K562 (cell line): ENCODE data around the gene ICAM2. TPM values are rescaled to one million over a fixed set of nuclear protein-coding genes. Genes with fewer than 3 reads are reported as not detected.
A peak's percentile ranks its signal among the peaks of the same experiment; 100 is the strongest.

ENCODE experiments used
- ATAC-seq: fragments of 200-7000 bp; cut with Tn5 transposase; 3 replicates; pipeline ENCODE4 v1.9.1; 2020; ENCODE audit warnings: moderate library complexity
- BruUV-seq: library from RNA; stranded (reverse); fragments of 400-500 nt; replicated peaks from 2 replicates; lab custom pipeline; 2021; lab: Mats Ljungman, UMichigan
- CTCF ChIA-PET: fragments of 300-600 bp; formaldehyde crosslinking; extraction: SDS; loops from one replicate; lab custom pipeline; 2021; ENCODE audit warnings: low intra/inter-chr PET ratio; lab: Yijun Ruan, JAX
- POLR2A ChIA-PET: fragments of 300-600, 350-650 bp; sonication (Branson Sonifier 250); formaldehyde crosslinking; extraction: SDS; loops from one replicate; lab custom pipeline; 2021; ENCODE audit warnings: antibody characterized with exemption, inconsistent platforms; lab: Yijun Ruan, JAX
- DNase-seq, 4 experiments: peaks; one replicate each; pipeline versions ENCODE4 v3.0.0 to v3.0.0-alpha.2; 2011 to 2018; ENCODE audit warnings: low spot score in 3 of 4, mixed read lengths in 3 of 4; ENCODE audit errors: extremely low read depth in 1 of 4
- FAIRE-seq: peaks from 2 replicates; lab custom pipeline; 2011; peaks lifted over from hg19 to GRCh38; lab: Jason Lieb, UNC
- H2AFZ ChIP-seq: 2 replicates; pipeline ENCODE4 v1.6.0; 2011; ENCODE audit warnings: low read depth, low read length, control low read depth, inconsistent platforms
- H3K27ac ChIP-seq: fragments of 200-600 bp; 3 replicates; pipeline ENCODE4 v1.8.0; 2011; ENCODE audit warnings: low read depth, mild to moderate bottlenecking, control low read depth, inconsistent platforms, low read length, moderate library complexity, mixed read lengths; ENCODE audit errors: extremely low read depth
- H3K27me3 ChIP-seq, 2 experiments: fragments of 300-600 bp in 1 of 2; 2 replicates in 1 of 2; 3 replicates in 1 of 2; pipeline versions ENCODE4 v1.6.0 to v1.8.0; 2011; ENCODE audit warnings: inconsistent platforms in 2 of 2, low read length in 2 of 2, mild to moderate bottlenecking in 1 of 2, mixed read lengths in 1 of 2, moderate library complexity in 1 of 2; ENCODE audit not compliant: control insufficient read depth in 2 of 2, insufficient read depth in 2 of 2
- H3K36me3 ChIP-seq: fragments of 300-600 bp; 3 replicates; pipeline ENCODE4 v1.8.0; 2011; ENCODE audit warnings: mild to moderate bottlenecking, low read length, inconsistent platforms; ENCODE audit not compliant: control insufficient read depth, insufficient read depth
- H3K4me1 ChIP-seq, 2 experiments: fragments of 200-600 bp in 1 of 2; replicated peaks in 1 of 2; 2 replicates in 1 of 2; 3 replicates in 1 of 2; pipeline versions ENCODE4 v1.5.1 to v1.8.0; 2011; ENCODE audit warnings: inconsistent platforms in 2 of 2, low read length in 2 of 2, mild to moderate bottlenecking in 1 of 2, mixed read lengths in 1 of 2, moderate library complexity in 1 of 2; ENCODE audit not compliant: control insufficient read depth in 2 of 2, insufficient read depth in 2 of 2
- H3K4me2 ChIP-seq: 2 replicates; pipeline ENCODE4 v1.6.1; 2011; ENCODE audit warnings: low read length, control low read depth, inconsistent platforms, mixed read lengths; ENCODE audit not compliant: insufficient read depth
- H3K4me3 ChIP-seq: fragments of 200-600 bp; sonication (generic), shearing (Covaris generic); 2 replicates; pipeline ENCODE4 v1.5.1; 2016; ENCODE audit warnings: control low read depth, inconsistent platforms
- H3K79me2 ChIP-seq: fragments of 200-600 bp; 3 replicates; pipeline ENCODE4 v1.8.0; 2011; ENCODE audit warnings: low read length, inconsistent platforms; ENCODE audit not compliant: control insufficient read depth, insufficient read depth
- H3K9ac ChIP-seq, 2 experiments: 2 replicates each; pipeline versions ENCODE4 v1.6.0 to v1.6.1; 2011; ENCODE audit warnings: low read depth in 2 of 2, low read length in 2 of 2, control low read depth in 1 of 2, inconsistent platforms in 1 of 2, mild to moderate bottlenecking in 1 of 2, mixed read lengths in 1 of 2; ENCODE audit not compliant: insufficient read depth in 1 of 2
- H3K9me1 ChIP-seq: one replicate; pipeline ENCODE4 v1.6.0; 2011; ENCODE audit warnings: inconsistent platforms, mild to moderate bottlenecking, low read length, moderate library complexity; ENCODE audit not compliant: control insufficient read depth, insufficient read depth
- H3K9me3 ChIP-seq: replicated peaks from 2 replicates; pipeline ENCODE4 v1.5.1; 2011; ENCODE audit warnings: low read depth, low read length, inconsistent platforms; ENCODE audit not compliant: control insufficient read depth, insufficient read depth
- H4K20me1 ChIP-seq: replicated peaks from 2 replicates; pipeline ENCODE4 v1.6.1; 2011; ENCODE audit warnings: low read length, inconsistent platforms, mixed read lengths; ENCODE audit not compliant: control insufficient read depth, insufficient read depth
- BCOR ChIP-seq: fragments of 450-650 bp; IDR thresholded peaks from 2 replicates; pipeline ENCODE4 v1.6.1; 2016
- CHD4 ChIP-seq: fragments of 200-600 bp; sonication (generic); IDR thresholded peaks from 3 replicates; pipeline ENCODE4 v1.6.1; 2012; ENCODE audit warnings: low read depth, mild to moderate bottlenecking, mixed read lengths, low read length, inconsistent platforms; ENCODE audit not compliant: insufficient read depth, insufficient replicate concordance, poor library complexity, severe bottlenecking
- KLF10 ChIP-seq: fragments of 250-450 bp; sonication (Bioruptor Pico); IDR thresholded peaks from 2 replicates; pipeline ENCODE4 v1.6.1; 2021; ENCODE audit warnings: matching md5 sums
- MCM2 ChIP-seq: fragments of 450-650 bp; IDR thresholded peaks from 2 replicates; pipeline ENCODE4 v1.6.1; 2017; ENCODE audit warnings: low read depth, mild to moderate bottlenecking
- NFIC ChIP-seq: fragments of 450-650 bp; IDR thresholded peaks from 2 replicates; pipeline ENCODE4 v1.6.1; 2017; ENCODE audit warnings: mild to moderate bottlenecking, inconsistent platforms
- PURB ChIP-seq: sonication (generic); formaldehyde crosslinking; IDR thresholded peaks from 2 replicates; pipeline ENCODE4 v1.9.0; 2021; ENCODE audit warnings: low read depth, mild to moderate bottlenecking, missing genetic modification reagents
- TAF15 ChIP-seq: fragments of 200-400 bp; formaldehyde crosslinking; IDR thresholded peaks from 2 replicates; pipeline ENCODE4 v1.6.1; 2017; ENCODE audit warnings: mild to moderate bottlenecking, low read depth, low read length, moderate library complexity
- TSC22D4 ChIP-seq: fragments of 450-650 bp; IDR thresholded peaks from 2 replicates; pipeline ENCODE4 v1.6.1; 2016; ENCODE audit warnings: missing genetic modification characterization, missing biosample characterization, control low read depth
- ZNF175 ChIP-seq: fragments of 200-800 bp; sonication (Bioruptor generic); IDR thresholded peaks from 2 replicates; pipeline ENCODE4 v1.6.1; 2016; ENCODE audit warnings: low read depth, mild to moderate bottlenecking, missing genetic modification characterization, missing compliant biosample characterization
- ZSCAN32 ChIP-seq: fragments of 450-650 bp; formaldehyde crosslinking; IDR thresholded peaks from 2 replicates; pipeline ENCODE4 v1.4.0; 2020; ENCODE audit warnings: mild to moderate bottlenecking, moderate library complexity
- WGBS: fragments of 100-300 bp; shearing (Covaris generic); methylation state at CpG from one replicate; pipeline ENCODE4 v1.1.6; 2016; ENCODE audit warnings: low coverage, mixed read lengths; ENCODE audit not compliant: insufficient coverage; ENCODE audit errors: missing lambda C conversion rate; 5-methylcytosine and 5-hydroxymethylcytosine counted together
- in situ Hi-C: fragments of 300-500 bp; cut with MboI; formaldehyde crosslinking; loops from 4 replicates; pipeline ENCODE4 v1.15.0; 2018; ENCODE audit warnings: inconsistent platforms, mixed read lengths
- intact Hi-C: fragments of 100-400 bp; cut with micrococcal nuclease; formaldehyde crosslinking; loops from 2 replicates; pipeline ENCODE4 v1.14.2; 2022
- polyA plus RNA-seq, 8 experiments: library from polyadenylated mRNA; depleted of rRNA in 4 of 8; stranded (reverse) in 5 of 8; unstranded in 3 of 8; fragments of >200 nt; fragmentation: Nextera tagmentation in 2 of 8; fragmentation: Illumina TruSeq in 1 of 8; extraction: Ambion mirVana in 2 of 8; extraction: Trizol in 1 of 8; gene quantifications; 2 replicates each; pipeline versions ENCODE4 v1.2.1 to v1.2.3, GENCODE V29; 2011 to 2014; ENCODE audit warnings: inconsistent platforms in 1 of 8, missing spikeins in 1 of 8
- total RNA-seq, 7 experiments: library from RNA; depleted of rRNA in 6 of 7; stranded (reverse); fragments of >200 nt in 6 of 7; fragmentation: Illumina TruSeq in 2 of 7; extraction: Trizol in 2 of 7; gene quantifications; 2 replicates each; pipeline versions ENCODE4 v1.2.1 to v1.2.3, GENCODE V29; 2011 to 2021; ENCODE audit warnings: low replicate concordance in 1 of 7
- TF ChIP-seq, protein P1 (sequence below): fragments of 450-650 bp; IDR thresholded peaks from 2 replicates; pipeline ENCODE4 v1.7.0; 2016; ENCODE audit warnings: borderline replicate concordance
- TF ChIP-seq, protein P2 (sequence below): fragments of 150-350 bp; conservative IDR thresholded peaks from 2 replicates; pipeline ENCODE4 v1.6.1; 2014; ENCODE audit warnings: low read length
- TF ChIP-seq, protein P3 (sequence below): fragments of 250-450 bp; sonication (Bioruptor Pico); IDR thresholded peaks from 2 replicates; pipeline ENCODE4 v1.8.0; 2022; ENCODE audit warnings: moderate library complexity, mild to moderate bottlenecking, inconsistent platforms

Gene ICAM2
- total and polyA plus RNA-seq, 9 of the 15 experiments (the other 6 are each of a cell fraction or from before 2014, with no cell fraction given) = 37.9 to 89.4 (median 60.6) TPM

DNA sequence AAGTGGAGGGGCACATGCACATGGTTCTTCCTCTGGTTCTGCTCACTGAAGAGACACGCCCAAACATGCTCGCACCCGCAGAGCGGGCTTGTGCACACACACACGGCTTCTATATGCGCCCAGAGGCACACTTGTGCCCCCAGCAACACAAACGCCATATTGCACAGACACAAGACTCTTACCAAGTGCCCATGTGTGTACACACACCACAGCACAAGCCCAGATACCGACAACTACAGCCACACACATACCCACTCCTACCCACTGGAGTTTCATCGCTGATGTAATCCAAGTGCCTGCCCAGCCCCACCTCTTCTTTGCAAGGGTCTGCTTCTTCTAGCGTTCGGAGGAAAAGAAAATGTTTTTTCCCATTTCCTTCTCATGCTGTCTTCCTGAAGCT lies 28.8 kb downstream of the ICAM2 start:
- POLR2A ChIA-PET = interaction anchor here (0.9 to 2.0 kb wide), 2 partner anchors 15 to 154 kb away, joined by 3 to 6 read pairs; no protein-coding TSS in a partner anchor
- CTCF ChIA-PET = interaction anchor here (0.7 kb wide), 1 partner anchor 40 kb away, joined by 3 read pairs; no protein-coding TSS in a partner anchor
- Histone ChIP-seq H2AFZ (no peak overlapping the region), H3K27ac (no peak overlapping the region), H3K9me1 (no peaks in the 10 kb centered on the region), H3K9me3 (no peaks in the 10 kb centered on the region), H3K4me2 (no peak overlapping the region), H3K4me3 (no peak overlapping the region), H3K4me1 (peaks cover 0 to 25% of the 10 kb centered on the region in 2 experiments; a peak in 4 of 5 replicates), H3K9ac (peak overlapping the region in 1 of 2 experiments; percentile 36; a peak in 1 of 4 replicates), H3K27me3 (peaks cover 12 to 28% of the 10 kb centered on the region in 2 experiments; a peak in 4 of 5 replicates), H4K20me1 (no peaks in the 10 kb centered on the region), H3K79me2 (no peaks in the 10 kb centered on the region), H3K36me3 (no peaks in the 10 kb centered on the region)
- no peak for ATAC-seq
- intact Hi-C loops (loop anchor here (2.0 to 5.0 kb wide), 3 partner anchors 36 to 73 kb away; partner anchors contain the start of gene GH1), in situ Hi-C loops (no loop called here)
- no peak for TF ChIP-seq TAF15
- TF ChIP-seq, protein P1, sequence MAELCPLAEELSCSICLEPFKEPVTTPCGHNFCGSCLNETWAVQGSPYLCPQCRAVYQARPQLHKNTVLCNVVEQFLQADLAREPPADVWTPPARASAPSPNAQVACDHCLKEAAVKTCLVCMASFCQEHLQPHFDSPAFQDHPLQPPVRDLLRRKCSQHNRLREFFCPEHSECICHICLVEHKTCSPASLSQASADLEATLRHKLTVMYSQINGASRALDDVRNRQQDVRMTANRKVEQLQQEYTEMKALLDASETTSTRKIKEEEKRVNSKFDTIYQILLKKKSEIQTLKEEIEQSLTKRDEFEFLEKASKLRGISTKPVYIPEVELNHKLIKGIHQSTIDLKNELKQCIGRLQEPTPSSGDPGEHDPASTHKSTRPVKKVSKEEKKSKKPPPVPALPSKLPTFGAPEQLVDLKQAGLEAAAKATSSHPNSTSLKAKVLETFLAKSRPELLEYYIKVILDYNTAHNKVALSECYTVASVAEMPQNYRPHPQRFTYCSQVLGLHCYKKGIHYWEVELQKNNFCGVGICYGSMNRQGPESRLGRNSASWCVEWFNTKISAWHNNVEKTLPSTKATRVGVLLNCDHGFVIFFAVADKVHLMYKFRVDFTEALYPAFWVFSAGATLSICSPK = no peak
- TF ChIP-seq, protein P2, sequence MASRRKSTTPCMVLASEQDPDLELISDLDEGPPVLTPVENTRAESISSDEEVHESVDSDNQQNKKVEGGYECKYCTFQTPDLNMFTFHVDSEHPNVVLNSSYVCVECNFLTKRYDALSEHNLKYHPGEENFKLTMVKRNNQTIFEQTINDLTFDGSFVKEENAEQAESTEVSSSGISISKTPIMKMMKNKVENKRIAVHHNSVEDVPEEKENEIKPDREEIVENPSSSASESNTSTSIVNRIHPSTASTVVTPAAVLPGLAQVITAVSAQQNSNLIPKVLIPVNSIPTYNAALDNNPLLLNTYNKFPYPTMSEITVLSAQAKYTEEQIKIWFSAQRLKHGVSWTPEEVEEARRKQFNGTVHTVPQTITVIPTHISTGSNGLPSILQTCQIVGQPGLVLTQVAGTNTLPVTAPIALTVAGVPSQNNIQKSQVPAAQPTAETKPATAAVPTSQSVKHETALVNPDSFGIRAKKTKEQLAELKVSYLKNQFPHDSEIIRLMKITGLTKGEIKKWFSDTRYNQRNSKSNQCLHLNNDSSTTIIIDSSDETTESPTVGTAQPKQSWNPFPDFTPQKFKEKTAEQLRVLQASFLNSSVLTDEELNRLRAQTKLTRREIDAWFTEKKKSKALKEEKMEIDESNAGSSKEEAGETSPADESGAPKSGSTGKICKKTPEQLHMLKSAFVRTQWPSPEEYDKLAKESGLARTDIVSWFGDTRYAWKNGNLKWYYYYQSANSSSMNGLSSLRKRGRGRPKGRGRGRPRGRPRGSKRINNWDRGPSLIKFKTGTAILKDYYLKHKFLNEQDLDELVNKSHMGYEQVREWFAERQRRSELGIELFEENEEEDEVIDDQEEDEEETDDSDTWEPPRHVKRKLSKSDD = no peak
- no peak for TF ChIP-seq CHD4
- no peak for TF ChIP-seq MCM2
- no peak for TF ChIP-seq NFIC
- TF ChIP-seq ZSCAN32 (CRISPR knock-in tag) = no peak
- no peak for TF ChIP-seq TSC22D4
- no peak for TF ChIP-seq PURB (CRISPR knock-in tag)
- TF ChIP-seq, protein P3, sequence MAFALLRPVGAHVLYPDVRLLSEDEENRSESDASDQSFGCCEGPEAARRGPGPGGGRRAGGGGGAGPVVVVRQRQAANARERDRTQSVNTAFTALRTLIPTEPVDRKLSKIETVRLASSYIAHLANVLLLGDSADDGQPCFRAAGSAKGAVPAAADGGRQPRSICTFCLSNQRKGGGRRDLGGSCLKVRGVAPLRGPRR (CRISPR knock-in tag) = no peak
- TF ChIP-seq ZNF175 (CRISPR knock-in tag) = no peak
- no peak for TF ChIP-seq KLF10 (CRISPR knock-in tag)
- no peak for TF ChIP-seq BCOR
- BruUV-seq = no TSS peak
- 4% methylated on average over 11 of the region's 11 CpGs for WGBS
- FAIRE-seq = no peak
- DNase-seq = no peak
